H1 (cell line): ENCODE data around the gene CILP.

ENCODE experiments used
- CTCF ChIP-seq, 3 experiments: IDR thresholded peaks; 1 replicate in 2 of 3; 2 replicates in 1 of 3; pipeline versions ENCODE4 v1.5.1 to v1.6.1; 2011; ENCODE audit warnings: low read length in 3 of 3, mild to moderate bottlenecking in 3 of 3, inconsistent platforms in 2 of 3, low read depth in 1 of 3, moderate library complexity in 1 of 3; ENCODE audit not compliant: insufficient read depth in 1 of 3; ENCODE audit errors: control extremely low read depth in 1 of 3
- EZH2 ChIP-seq: fragments of 200-600 bp; sonication (generic); IDR thresholded peaks from 2 replicates; pipeline ENCODE4 v1.7.1; 2012; ENCODE audit warnings: low read depth, mild to moderate bottlenecking, moderate library complexity, low read length, inconsistent platforms; ENCODE audit not compliant: severe bottlenecking
- JUND ChIP-seq: IDR thresholded peaks from 2 replicates; pipeline ENCODE4 v1.6.1; 2011; ENCODE audit warnings: mild to moderate bottlenecking, improper control_type of control experiment, low read length
- RFX5 ChIP-seq: IDR thresholded peaks from 2 replicates; pipeline ENCODE4 v1.6.1; 2011; ENCODE audit warnings: low read depth, low read length, improper control_type of control experiment, borderline replicate concordance
- YY1 ChIP-seq: IDR thresholded peaks from 2 replicates; pipeline ENCODE4 v1.6.1; 2011; ENCODE audit warnings: low read depth, mild to moderate bottlenecking, low read length

GRCh38 chr15:65156692-65157091, 54.6 kb downstream of the CILP start:
- TF ChIP-seq CTCF (IDR thresholded peaks at IDR 0.05; ENCODE audit: control extremely low read depth in 1 of 3, insufficient read depth in 1 of 3, low read depth in 1 of 3, low read length in 3 of 3): no peak
- no peak for TF ChIP-seq YY1
- no peak for TF ChIP-seq JUND
- no peak for TF ChIP-seq RFX5
- TF ChIP-seq EZH2: no peak
